Upper lobe of right lung (tissue), 1 donor: ENCODE results near the gene CCDC150. TPM values are rescaled to one million over a fixed set of nuclear protein-coding genes. Genes with fewer than 3 reads are reported as not detected.
"Not testable (repeated sequence)": the region's sequence is repeated elsewhere in the genome, so short reads cannot be mapped to it uniquely, and the experiment has no call there.

Source experiments
- ATAC-seq: fragments of 200-7000 bp; cut with Tn5 transposase; one replicate; pipeline ENCODE4 v1.9.1; 2020; ENCODE audit warnings: mild to moderate bottlenecking, moderate library complexity
- DNase-seq: peaks from one replicate; pipeline ENCODE4 v3.0.0-alpha.2; 2020
- H3K27ac ChIP-seq: fragments of 200-600 bp; one replicate; pipeline ENCODE4 v1.8.0; 2022
- H3K27me3 ChIP-seq: fragments of 200-600 bp; one replicate; pipeline ENCODE4 v1.8.0; 2022; ENCODE audit warnings: mild to moderate bottlenecking
- H3K36me3 ChIP-seq: fragments of 200-600 bp; one replicate; pipeline ENCODE4 v1.8.0; 2022
- H3K4me1 ChIP-seq: fragments of 200-600 bp; one replicate; pipeline ENCODE4 v1.8.0; 2022
- H3K4me3 ChIP-seq: fragments of 200-600 bp; one replicate; pipeline ENCODE4 v1.8.0; 2022; ENCODE audit warnings: mild to moderate bottlenecking
- H3K9me3 ChIP-seq: fragments of 200-600 bp; one replicate; pipeline ENCODE4 v1.8.0; 2022
- CTCF ChIP-seq: fragments of 200-600 bp; IDR thresholded peaks from one replicate; pipeline ENCODE4 v1.8.0; 2022; ENCODE audit warnings: antibody characterized with exemption
- intact Hi-C: fragments of 100-400 bp; cut with DNase I; formaldehyde crosslinking; loops from one replicate; pipeline ENCODE4 v1.11.0; 2022
- total RNA-seq: library from RNA; stranded (reverse); fragmentation: NEBNext Ultra II Directional; extraction: Animal tissue kit (Norgen Biotek cat#: 25700); gene quantifications from one replicate; pipeline ENCODE4 v1.2.1, GENCODE V29; 2021
- donor health status: DM: no; HTN: yes; CAD: no; lungs with severe emphysema.

CCDC150 gene
- total RNA-seq, 1 donor from 2014 or later, result 0.87 TPM

- intact Hi-C loops, result no loop called here
- H3K27ac ChIP-seq, result no peak overlapping the region
- no peak for ATAC-seq
- no peak overlapping the region for H3K4me3 ChIP-seq
- no peaks in the 10 kb centered on the region for H3K4me1 ChIP-seq
- H3K36me3 ChIP-seq, result no peaks in the 10 kb centered on the region
- no peaks in the 10 kb centered on the region for H3K27me3 ChIP-seq
- no peak for TF ChIP-seq CTCF
- H3K9me3 ChIP-seq, result no peaks in the 10 kb centered on the region
- no peak for DNase-seq
Observed at GRCh38 chr2:196675963-196676362, 36.4 kb downstream of the CCDC150 start.

DNA sequence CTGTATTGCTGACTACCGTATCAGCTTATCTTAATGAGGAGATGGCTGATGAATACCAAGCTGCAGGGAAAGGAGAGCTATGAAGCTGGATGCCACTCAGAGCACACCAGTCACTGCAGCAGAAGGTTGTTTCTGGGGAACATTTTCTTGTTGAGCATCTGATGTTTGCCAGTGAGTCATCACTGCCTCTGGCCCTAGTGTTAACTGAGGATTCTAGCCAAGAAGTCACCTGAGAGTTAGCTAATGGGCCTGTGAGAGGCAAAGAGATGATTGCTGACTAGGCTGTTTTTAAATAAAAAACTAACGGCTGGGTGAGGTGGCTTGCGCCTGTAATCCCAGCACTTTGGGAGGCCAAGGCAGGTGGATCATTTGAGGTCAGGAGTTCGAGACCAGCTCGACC is 37.9 kb downstream of the CCDC150 start:
- Histone ChIP-seq H3K27me3 (no peaks in the 10 kb centered on the region), H3K36me3 (no peaks in the 10 kb centered on the region), H3K4me3 (no peak overlapping the region), H3K27ac (no peak overlapping the region), H3K9me3 (no peaks in the 10 kb centered on the region), H3K4me1 (no peaks in the 10 kb centered on the region)
- intact Hi-C loops, result no loop called here
- TF ChIP-seq CTCF, result no peak
- DNase-seq (no peak), ATAC-seq (no peak)

DNA sequence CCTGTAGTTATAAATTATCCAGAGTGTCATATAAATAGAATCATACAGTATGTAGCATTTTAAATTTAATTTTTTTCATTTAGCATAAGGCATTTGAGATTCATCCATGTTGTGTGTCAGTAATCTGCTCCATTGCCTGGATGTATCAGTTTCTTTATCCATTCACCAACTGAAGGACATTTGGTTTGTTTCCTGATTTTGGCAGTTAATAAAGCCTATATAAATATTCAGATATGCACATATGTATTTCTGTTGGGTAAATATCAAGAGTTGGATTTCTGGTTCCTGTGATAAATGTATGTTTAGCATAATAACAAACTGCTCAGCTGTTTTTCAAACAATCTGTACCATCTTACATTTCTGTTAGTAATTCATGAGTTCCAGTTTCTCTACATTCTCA is 39.9 kb downstream of the CCDC150 start:
- no peak overlapping the region for H3K27ac ChIP-seq
- TF ChIP-seq CTCF, result no peak
- ATAC-seq (no peak), DNase-seq (no peak)
- intact Hi-C loops, result no loop called here
- no peaks in the 10 kb centered on the region for H3K36me3 ChIP-seq
- no peaks in the 10 kb centered on the region for H3K4me1 ChIP-seq
- no peak overlapping the region for H3K4me3 ChIP-seq
- no peaks in the 10 kb centered on the region for H3K27me3 ChIP-seq
- no peaks in the 10 kb centered on the region for H3K9me3 ChIP-seq

GRCh38 chr2:196681510-196681909 is 42.0 kb downstream of the CCDC150 start:
- no peak for TF ChIP-seq CTCF
- H3K27me3 ChIP-seq, result no peaks in the 10 kb centered on the region
- no peaks in the 10 kb centered on the region for H3K4me1 ChIP-seq
- H3K27ac ChIP-seq, result no peak overlapping the region
- no peak for ATAC-seq
- H3K4me3 ChIP-seq, result no peak overlapping the region
- no peak for DNase-seq
- intact Hi-C loops, result no loop called here
- no peaks in the 10 kb centered on the region for H3K36me3 ChIP-seq
- peaks cover 4% of the 10 kb centered on the region for H3K9me3 ChIP-seq

GRCh38 chr2:196685792-196686191 is 46.3 kb downstream of the CCDC150 start:
- Histone ChIP-seq H3K9me3 (peaks cover 8% of the 10 kb centered on the region), H3K36me3 (no peaks in the 10 kb centered on the region), H3K27ac (no peak overlapping the region), H3K4me1 (no peaks in the 10 kb centered on the region), H3K27me3 (no peaks in the 10 kb centered on the region), H3K4me3 (no peak overlapping the region)
- intact Hi-C loops, result no loop called here
- no peak for DNase-seq
- no peak for ATAC-seq
- TF ChIP-seq CTCF, result no peak

GRCh38 chr2:196686737-196687136 is 47.2 kb downstream of the CCDC150 start:
- H3K9me3 ChIP-seq, H3K4me1 ChIP-seq, intact Hi-C loops, DNase-seq, H3K27ac ChIP-seq, H3K27me3 ChIP-seq, H3K4me3 ChIP-seq, H3K36me3 ChIP-seq, ATAC-seq: not testable (repeated sequence)
